GM06990 (cell line): Measurements from ENCODE around the gene ITGB6.

ENCODE experiments used
- DNase-seq: peaks from one replicate; pipeline ENCODE4 v3.0.0-alpha.2; 2011; ENCODE audit not compliant: insufficient read length; ENCODE audit errors: extremely low read depth
- H3K27me3 ChIP-seq: replicated peaks from 2 replicates; pipeline ENCODE4 v1.6.0; 2011; ENCODE audit warnings: low read length; ENCODE audit not compliant: control insufficient read depth, insufficient read depth
- H3K36me3 ChIP-seq: 2 replicates; pipeline ENCODE4 v1.5.1; 2011; ENCODE audit warnings: low read length; ENCODE audit not compliant: control insufficient read depth, insufficient read depth
- H3K4me3 ChIP-seq: replicated peaks from 2 replicates; pipeline ENCODE4 v1.5.1; 2011; ENCODE audit warnings: low read depth, mild to moderate bottlenecking, control low read depth, low read length
- CTCF ChIP-seq: IDR thresholded peaks from 2 replicates; pipeline ENCODE4 v1.5.1; 2011; ENCODE audit warnings: low read length, control low read depth, mild to moderate bottlenecking, inconsistent platforms; ENCODE audit not compliant: insufficient read depth, poor library complexity, severe bottlenecking

ITGB6 gene

GRCh38 chr2:160087854-160088745 is 112.0 kb downstream of the ITGB6 start:
- TF ChIP-seq CTCF, result peak; percentile 32

DNA sequence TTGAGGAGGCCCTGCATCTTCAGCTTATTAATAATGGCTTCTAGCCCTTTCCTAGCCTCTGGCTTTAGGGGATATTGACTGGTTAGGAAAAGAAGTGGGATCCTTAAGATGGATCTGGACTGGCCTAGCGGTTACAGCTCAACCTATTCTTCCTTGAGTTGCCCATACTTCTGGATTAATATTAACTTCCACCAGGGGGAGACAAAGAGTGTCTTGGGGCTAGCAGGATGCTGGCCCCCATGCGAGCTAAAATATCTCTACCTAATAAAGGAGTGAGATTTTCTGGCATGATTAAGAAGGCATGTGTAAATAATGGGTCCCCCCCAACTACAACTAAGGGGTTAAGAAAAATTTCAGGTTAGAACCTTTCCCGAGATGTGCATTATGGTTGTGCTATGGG is 114.4 kb downstream of the ITGB6 start:
- no peaks in the 10 kb centered on the region for H3K36me3 ChIP-seq
- H3K27me3 ChIP-seq, result no peaks in the 10 kb centered on the region
- DNase-seq, result no peak
- peak; percentile 22 for TF ChIP-seq CTCF
- no peak overlapping the region for H3K4me3 ChIP-seq

More at GRCh38 chr2:160087854-160088745, 112.0 kb downstream of the ITGB6 start:
- DNase-seq, result no peak
- H3K27me3 ChIP-seq, result no peaks in the 10 kb centered on the region
- H3K36me3 ChIP-seq, result no peaks in the 10 kb centered on the region
- no peak overlapping the region for H3K4me3 ChIP-seq

- no peak for TF ChIP-seq CTCF
- DNase-seq, result no peak
- H3K36me3 ChIP-seq, result no peaks in the 10 kb centered on the region
- no peak overlapping the region for H3K4me3 ChIP-seq
- no peaks in the 10 kb centered on the region; the same call in 1 of the 2 replicates for H3K27me3 ChIP-seq
Measured at GRCh38 chr2:160077912-160078810, 121.9 kb downstream of the ITGB6 start.

DNA sequence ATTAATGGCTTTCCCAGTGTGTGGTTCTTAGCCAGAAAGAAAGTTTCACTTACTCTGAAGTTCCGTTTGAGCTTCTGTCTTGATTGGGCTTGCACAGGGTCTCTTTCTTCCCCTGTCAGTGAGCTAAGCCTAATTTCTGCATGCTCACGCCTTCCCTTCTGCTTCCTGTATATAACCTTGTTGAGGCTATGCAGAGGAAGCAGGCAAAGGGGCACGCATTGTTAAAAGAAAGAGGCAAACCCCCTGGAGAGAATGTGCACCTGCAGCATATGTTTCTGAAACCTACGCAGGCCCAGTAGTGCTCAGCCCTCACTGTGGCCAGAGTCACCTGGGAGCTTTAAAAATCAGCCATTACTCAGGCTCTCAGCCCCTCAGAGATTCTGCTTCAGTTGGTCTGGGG is 123.2 kb downstream of the ITGB6 start:
- H3K27me3 ChIP-seq, result no peaks in the 10 kb centered on the region; the same call in 1 of the 2 replicates
- H3K4me3 ChIP-seq, result no peak overlapping the region
- TF ChIP-seq CTCF, result no peak
- H3K36me3 ChIP-seq, result no peaks in the 10 kb centered on the region
- no peak for DNase-seq

- no peak for DNase-seq
- Histone ChIP-seq H3K27me3 (no peaks in the 10 kb centered on the region; the same call in 1 of the 2 replicates), H3K4me3 (no peak overlapping the region), H3K36me3 (no peaks in the 10 kb centered on the region)
- TF ChIP-seq CTCF, result no peak
Measured at GRCh38 chr2:160076241-160076640, 123.8 kb downstream of the ITGB6 start.
